Measurements from ENCODE around the gene EFEMP2.

DNA sequence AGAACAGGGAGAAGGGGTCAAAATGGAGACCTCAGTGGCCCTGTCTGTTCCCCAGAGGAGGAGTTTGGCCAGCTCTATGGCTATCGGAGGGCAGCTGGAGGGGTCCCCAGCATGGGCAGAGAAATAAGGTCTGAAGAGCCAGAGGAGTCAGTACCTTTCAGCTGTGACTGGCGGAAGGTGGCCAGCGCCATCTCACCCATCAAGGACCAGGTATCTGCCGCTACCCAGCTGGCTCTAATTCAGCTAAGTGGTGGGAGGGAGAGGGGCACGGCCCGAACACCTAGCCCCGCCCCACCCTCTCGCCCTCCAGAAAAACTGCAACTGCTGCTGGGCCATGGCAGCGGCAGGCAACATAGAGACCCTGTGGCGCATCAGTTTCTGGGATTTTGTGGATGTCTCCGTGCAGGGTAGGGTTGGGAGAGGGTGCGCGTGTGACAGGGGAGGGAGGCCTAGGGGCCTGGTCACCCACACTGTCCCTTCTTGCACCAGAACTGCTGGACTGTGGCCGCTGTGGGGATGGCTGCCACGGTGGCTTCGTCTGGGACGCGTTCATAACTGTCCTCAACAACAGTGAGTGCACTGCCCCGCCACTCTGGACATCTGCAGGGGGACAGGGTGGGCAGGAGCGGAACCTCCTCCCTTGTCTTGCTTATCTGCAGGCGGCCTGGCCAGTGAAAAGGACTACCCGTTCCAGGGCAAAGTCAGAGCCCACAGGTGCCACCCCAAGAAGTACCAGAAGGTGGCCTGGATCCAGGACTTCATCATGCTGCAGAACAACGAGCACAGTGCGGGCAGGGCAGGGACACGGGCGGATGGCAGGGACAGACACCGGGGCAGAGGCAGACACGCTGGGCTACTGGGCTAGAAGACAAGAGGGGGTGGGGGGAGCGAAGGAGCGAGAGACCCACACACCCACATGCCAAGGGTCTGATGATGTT is 9.8 kb upstream of the EFEMP2 start:
- TF ChIP-seq, protein P1, sequence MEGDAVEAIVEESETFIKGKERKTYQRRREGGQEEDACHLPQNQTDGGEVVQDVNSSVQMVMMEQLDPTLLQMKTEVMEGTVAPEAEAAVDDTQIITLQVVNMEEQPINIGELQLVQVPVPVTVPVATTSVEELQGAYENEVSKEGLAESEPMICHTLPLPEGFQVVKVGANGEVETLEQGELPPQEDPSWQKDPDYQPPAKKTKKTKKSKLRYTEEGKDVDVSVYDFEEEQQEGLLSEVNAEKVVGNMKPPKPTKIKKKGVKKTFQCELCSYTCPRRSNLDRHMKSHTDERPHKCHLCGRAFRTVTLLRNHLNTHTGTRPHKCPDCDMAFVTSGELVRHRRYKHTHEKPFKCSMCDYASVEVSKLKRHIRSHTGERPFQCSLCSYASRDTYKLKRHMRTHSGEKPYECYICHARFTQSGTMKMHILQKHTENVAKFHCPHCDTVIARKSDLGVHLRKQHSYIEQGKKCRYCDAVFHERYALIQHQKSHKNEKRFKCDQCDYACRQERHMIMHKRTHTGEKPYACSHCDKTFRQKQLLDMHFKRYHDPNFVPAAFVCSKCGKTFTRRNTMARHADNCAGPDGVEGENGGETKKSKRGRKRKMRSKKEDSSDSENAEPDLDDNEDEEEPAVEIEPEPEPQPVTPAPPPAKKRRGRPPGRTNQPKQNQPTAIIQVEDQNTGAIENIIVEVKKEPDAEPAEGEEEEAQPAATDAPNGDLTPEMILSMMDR (IDR thresholded peaks at IDR 0.05; ENCODE audit: extremely low read depth in 1 of 2, insufficient read depth in 1 of 2, low read depth in 1 of 2, low read length in 2 of 2) = no peak
- TF ChIP-seq, protein P2, sequence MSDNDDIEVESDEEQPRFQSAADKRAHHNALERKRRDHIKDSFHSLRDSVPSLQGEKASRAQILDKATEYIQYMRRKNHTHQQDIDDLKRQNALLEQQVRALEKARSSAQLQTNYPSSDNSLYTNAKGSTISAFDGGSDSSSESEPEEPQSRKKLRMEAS (IDR thresholded peaks at IDR 0.05; ENCODE audit: insufficient read depth, insufficient read length) = no peak
- no peak for TF ChIP-seq POLR2AphosphoS5 (IDR thresholded peaks at IDR 0.05; ENCODE audit: insufficient read depth, low read depth, low read length)
- no peak for TF ChIP-seq EZH2 (IDR thresholded peaks at IDR 0.05; ENCODE audit: borderline replicate concordance, low read depth, low read length, severe bottlenecking)
- TF ChIP-seq MYC (IDR thresholded peaks at IDR 0.05; ENCODE audit: low read depth, low read length) = no peak
- TF ChIP-seq POLR2A (IDR thresholded peaks at IDR 0.05; ENCODE audit: low read depth, low read length) = no peak
- TF ChIP-seq GATA2 (IDR thresholded peaks at IDR 0.05; ENCODE audit: insufficient read depth, insufficient read length, low read depth, low read length) = no peak
- no peak for TF ChIP-seq JUN (IDR thresholded peaks at IDR 0.05; ENCODE audit: borderline replicate concordance, insufficient read depth, insufficient read length, low read depth)
